NCI-H1417 treated with DMSO at 0.1 percent for 48 hours (cell line): Measurements from ENCODE around the gene ZMYND12.

Source experiments
- DNase-seq: peaks from one replicate; lab custom pipeline; 2025; lab: John Stamatoyannopoulos, UW

ZMYND12 gene

DNA sequence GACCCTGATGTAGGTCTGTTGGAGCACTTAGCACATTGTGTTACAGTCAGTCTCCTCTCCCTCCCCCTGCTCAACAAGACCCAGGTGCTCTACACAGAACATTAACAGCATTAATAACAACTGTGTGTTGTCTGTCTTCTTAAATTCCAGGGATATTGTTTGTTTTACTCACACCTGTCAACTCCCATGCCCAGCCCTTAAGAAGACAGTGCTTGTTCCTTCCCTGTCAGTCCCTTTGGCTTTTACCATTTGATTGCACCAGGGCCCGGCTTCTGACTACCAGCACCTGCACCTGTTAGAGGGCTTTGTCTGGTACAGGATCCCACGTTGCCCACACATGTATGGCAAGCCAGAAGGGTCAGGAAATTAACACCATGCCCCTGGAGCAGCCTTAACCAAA, 63.6 kb downstream of the ZMYND12 start:
- DNase-seq = peak; percentile 33

DNA sequence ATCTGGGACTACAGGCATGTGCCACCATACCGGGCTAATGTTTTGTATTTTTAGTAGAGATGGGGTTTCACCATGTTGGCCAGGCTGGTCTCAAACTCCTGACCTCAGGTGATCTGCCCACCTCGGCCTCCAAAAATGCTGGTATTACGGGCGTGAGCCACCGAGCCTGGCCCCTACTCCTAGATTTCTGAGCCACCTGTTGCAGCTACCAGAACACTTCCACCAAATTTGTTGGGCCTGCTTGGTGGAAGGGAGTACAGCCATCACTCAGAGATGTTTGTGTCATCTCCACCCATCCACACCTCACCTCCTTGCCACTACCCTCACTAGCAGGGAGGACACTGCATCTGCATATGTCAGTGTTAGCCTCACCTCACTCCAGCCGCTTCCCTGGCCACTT, 69.8 kb downstream of the ZMYND12 start:
- DNase-seq = no peak

DNA sequence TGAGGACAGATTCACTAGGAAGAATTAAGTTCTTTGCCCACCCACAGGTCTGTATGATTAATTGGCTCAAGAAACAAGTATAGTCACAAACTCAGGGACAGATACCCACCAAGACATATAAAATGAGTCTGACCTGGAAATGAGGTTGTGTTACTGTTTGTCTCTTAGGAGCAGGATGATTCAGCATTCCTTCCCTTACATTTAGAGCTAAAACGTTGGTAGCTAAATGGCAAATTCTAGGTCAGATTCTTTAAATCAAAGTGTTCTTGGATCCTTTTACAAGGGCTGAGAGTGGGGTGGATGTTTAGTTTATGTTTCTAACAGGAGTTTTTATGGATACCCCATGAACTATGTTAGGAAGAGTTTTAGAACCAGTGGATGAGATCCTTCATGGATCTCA, 70.5 kb downstream of the ZMYND12 start:
- DNase-seq = no peak

DNA sequence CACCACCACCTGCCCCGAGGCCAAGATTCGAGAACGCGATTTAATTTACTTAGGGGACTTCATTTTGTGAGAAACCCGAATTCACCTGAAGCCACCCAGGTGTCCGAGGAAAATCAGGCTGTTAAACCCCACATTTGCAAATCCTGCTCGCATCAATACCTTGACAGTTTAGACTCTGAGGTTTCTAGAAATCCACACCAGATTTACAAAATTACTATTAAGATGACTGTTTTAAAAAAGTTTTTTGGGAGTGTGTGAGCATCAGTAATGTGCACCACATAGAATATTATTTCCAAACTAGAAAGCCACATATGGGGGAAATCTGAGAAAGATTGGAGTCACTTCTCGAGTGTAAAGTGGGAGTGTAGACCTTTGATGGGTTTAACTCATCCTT, 74.5 kb downstream of the ZMYND12 start:
- DNase-seq = no peak

DNA sequence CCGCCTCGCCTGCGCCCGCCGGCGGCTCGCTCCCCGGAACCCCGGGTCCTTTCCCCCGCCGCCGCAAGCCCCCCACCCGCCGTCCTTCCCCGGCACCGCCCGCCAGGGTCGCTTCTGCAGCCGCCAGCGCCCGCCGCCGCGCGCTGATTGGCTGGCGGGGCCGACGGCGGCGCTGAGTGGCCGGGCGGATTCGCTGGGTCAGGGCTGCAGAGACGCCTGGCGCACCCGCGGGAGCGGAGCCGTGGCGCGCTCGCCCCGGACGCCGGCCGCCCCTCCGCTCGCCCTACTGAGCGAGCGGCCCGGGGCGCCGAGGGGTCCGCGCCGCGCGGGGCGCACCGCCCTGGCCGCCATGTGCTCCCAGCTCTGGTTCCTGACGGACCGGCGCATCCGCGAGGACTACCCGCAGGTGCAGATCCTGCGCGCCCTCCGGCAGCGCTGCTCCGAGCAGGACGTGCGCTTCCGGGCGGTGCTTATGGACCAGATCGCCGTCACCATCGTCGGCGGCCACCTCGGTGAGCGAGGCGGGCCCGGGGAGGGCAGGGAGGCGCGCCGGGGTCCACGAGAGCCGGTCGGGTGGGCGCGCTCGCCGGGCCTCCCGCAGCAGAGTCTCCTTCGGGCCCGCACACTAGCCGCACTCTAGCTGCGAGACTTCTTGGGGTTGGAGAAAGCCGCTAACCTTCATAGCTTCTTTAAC, 75.1 kb downstream of the ZMYND12 start, which contains the start of gene RIMKLA:
RIMKLA (plus strand) TSS at position 207 of the 694 bp plus-strand sequence; CDS start at position 350, 143 bp downstream.
- DNase-seq = no peak
